Glutamatergic neuron (in vitro differentiated cells): Measurements from ENCODE around the gene ASIC3. TPM values are rescaled to one million over a fixed set of nuclear protein-coding genes. Genes with fewer than 3 reads are reported as not detected.
"Not testable (repeated sequence)": the region's sequence is repeated elsewhere in the genome, so short reads cannot be mapped to it uniquely, and the experiment has no call there.

Experiments
- DNase-seq: peaks from one replicate; pipeline ENCODE4 v3.0.0; 2022
- H3K27ac Mint-ChIP-seq: one replicate; pipeline ENCODE4 v1.8.0; 2020; ENCODE audit warnings: mild to moderate bottlenecking, mixed read lengths, inconsistent platforms; ENCODE audit not compliant: unreplicated experiment
- H3K27me3 Mint-ChIP-seq: one replicate; pipeline ENCODE4 v1.8.0; 2020; ENCODE audit warnings: mild to moderate bottlenecking, moderate library complexity, mixed read lengths, inconsistent platforms; ENCODE audit not compliant: unreplicated experiment
- H3K36me3 Mint-ChIP-seq: one replicate; pipeline ENCODE4 v1.8.0; 2020; ENCODE audit warnings: mild to moderate bottlenecking, mixed read lengths, inconsistent platforms; ENCODE audit not compliant: unreplicated experiment
- H3K4me1 Mint-ChIP-seq: one replicate; pipeline ENCODE4 v1.8.0; 2020; ENCODE audit warnings: mild to moderate bottlenecking, low read depth, mixed read lengths, inconsistent platforms; ENCODE audit not compliant: unreplicated experiment
- H3K4me3 Mint-ChIP-seq: one replicate; pipeline ENCODE4 v1.8.0; 2020; ENCODE audit warnings: mild to moderate bottlenecking, mixed read lengths, inconsistent platforms; ENCODE audit not compliant: unreplicated experiment
- H3K9me3 Mint-ChIP-seq: one replicate; pipeline ENCODE4 v1.8.0; 2020; ENCODE audit warnings: mild to moderate bottlenecking, moderate library complexity, mixed read lengths, inconsistent platforms; ENCODE audit not compliant: unreplicated experiment
- CTCF ChIP-seq: fragments of 200-600 bp; sonication (generic); IDR thresholded peaks from one replicate; pipeline ENCODE4 v1.5.0; 2021; ENCODE audit not compliant: partially characterized antibody, unreplicated experiment
- total RNA-seq: library from RNA; stranded (reverse); fragmentation: NEBNext Ultra II Directional; extraction: Animal tissue kit (Norgen Biotek cat#: 25700); gene quantifications from one replicate; pipeline ENCODE4 v1.2.1, GENCODE V29; 2021; ENCODE audit not compliant: unreplicated experiment

The ASIC3 gene
- total RNA-seq, 1 donor from 2014 or later: 10.8 TPM

GRCh38 chr7:151011097-151011409 is 37.3 kb upstream of the ASIC3 start:
- TF ChIP-seq CTCF: no peak
- Mint-ChIP-seq H3K27ac (no peak overlapping the region), H3K4me1 (peaks cover 10% of the 10 kb centered on the region), H3K27me3 (peaks cover 13% of the 10 kb centered on the region), H3K36me3 (no peaks in the 10 kb centered on the region), H3K9me3 (peaks cover 11% of the 10 kb centered on the region), H3K4me3 (no peak overlapping the region)
- DNase-seq: no peak

GRCh38 chr7:151011616-151012015 is 36.7 kb upstream of the ASIC3 start:
- not testable (repeated sequence) for H3K4me3 Mint-ChIP-seq, H3K4me1 Mint-ChIP-seq, H3K9me3 Mint-ChIP-seq, H3K27ac Mint-ChIP-seq, H3K36me3 Mint-ChIP-seq, DNase-seq
- peaks cover 13% of the 10 kb centered on the region for H3K27me3 Mint-ChIP-seq

- no peaks in the 10 kb centered on the region for H3K36me3 Mint-ChIP-seq
- peaks cover 13% of the 10 kb centered on the region for H3K27me3 Mint-ChIP-seq
- H3K27ac Mint-ChIP-seq: no peak overlapping the region
- DNase-seq: no peak
- TF ChIP-seq CTCF: no peak
- peaks cover 9% of the 10 kb centered on the region for H3K4me1 Mint-ChIP-seq
- H3K4me3 Mint-ChIP-seq: peak overlapping the region; percentile 55
- H3K9me3 Mint-ChIP-seq: peaks cover 8% of the 10 kb centered on the region
These were observed 36.2 kb upstream of the ASIC3 start for GRCh38 chr7:151012031-151012692.

- H3K36me3 Mint-ChIP-seq: no peaks in the 10 kb centered on the region
- peak; percentile 22 for TF ChIP-seq CTCF
- H3K9me3 Mint-ChIP-seq: peaks cover 13% of the 10 kb centered on the region
- no peak overlapping the region for H3K27ac Mint-ChIP-seq
- peaks cover 18% of the 10 kb centered on the region for H3K27me3 Mint-ChIP-seq
- H3K4me3 Mint-ChIP-seq: peak overlapping the region; percentile 7
- peak; percentile 76 for DNase-seq
- H3K4me1 Mint-ChIP-seq: peaks cover 15% of the 10 kb centered on the region
These were observed 35.4 kb upstream of the ASIC3 start for GRCh38 chr7:151012911-151013347.

GRCh38 chr7:151013356-151013732 is 35.0 kb upstream of the ASIC3 start:
- Mint-ChIP-seq H3K36me3 (no peaks in the 10 kb centered on the region), H3K4me1 (peaks cover 14% of the 10 kb centered on the region), H3K27ac (no peak overlapping the region), H3K9me3 (peaks cover 13% of the 10 kb centered on the region), H3K27me3 (peaks cover 19% of the 10 kb centered on the region), H3K4me3 (peak overlapping the region; percentile 7)
- no peak for DNase-seq
- peak; percentile 6 for TF ChIP-seq CTCF
